SU-DHL-6 (cell line): Measurements from ENCODE around the gene AGPS.

ENCODE experiments used
- H2AFZ ChIP-seq: fragments of 200-600 bp; sonication (generic); 2 replicates; pipeline ENCODE4 v1.6.1; 2014; ENCODE audit warnings: low read depth, mild to moderate bottlenecking, moderate library complexity, mixed read lengths, antibody characterized with exemption, low read length; ENCODE audit not compliant: severe bottlenecking
- H3F3A ChIP-seq: fragments of 200-600 bp; shearing (Covaris generic); 2 replicates; pipeline ENCODE4 v1.6.0; 2016; ENCODE audit warnings: antibody characterized with exemption, mild to moderate bottlenecking; ENCODE audit not compliant: insufficient read depth
- H3K27ac ChIP-seq: fragments of 200-600 bp; sonication (generic); 2 replicates; pipeline ENCODE4 v1.5.1; 2016; ENCODE audit warnings: low read depth, mild to moderate bottlenecking, low read length, moderate library complexity, mixed read lengths
- H3K27me3 ChIP-seq: fragments of 200-600 bp; sonication (generic), shearing (Covaris generic); 2 replicates; pipeline ENCODE4 v1.6.0; 2014; ENCODE audit warnings: mild to moderate bottlenecking, low read length
- H3K36me3 ChIP-seq: fragments of 200-600 bp; sonication (generic); 2 replicates; pipeline ENCODE4 v1.6.1; 2014; ENCODE audit warnings: mild to moderate bottlenecking, low read length, mixed read lengths
- H3K4me2 ChIP-seq: fragments of 300-600, 200-600 bp; shearing (Covaris generic), sonication (generic); 2 replicates; pipeline ENCODE4 v1.6.0; 2014; ENCODE audit warnings: low read length, low read depth, mild to moderate bottlenecking; ENCODE audit not compliant: poor library complexity, severe bottlenecking
- H3K4me3 ChIP-seq: fragments of 200-600 bp; sonication (generic); 2 replicates; pipeline ENCODE4 v1.5.1; 2014; ENCODE audit warnings: antibody characterized with exemption, low read length, mild to moderate bottlenecking, mixed read lengths; ENCODE audit not compliant: insufficient read depth, poor library complexity, severe bottlenecking
- H3K79me2 ChIP-seq: fragments of 200-600 bp; sonication (generic); 2 replicates; pipeline ENCODE4 v1.6.1; 2014; ENCODE audit warnings: mild to moderate bottlenecking, low read length, moderate library complexity; ENCODE audit not compliant: insufficient read depth
- H3K9ac ChIP-seq: fragments of 200-600 bp; sonication (generic); 2 replicates; pipeline ENCODE4 v1.7.0; 2014; ENCODE audit warnings: mild to moderate bottlenecking, low read length
- H3K9me2 ChIP-seq: fragments of 200-600 bp; sonication (generic); replicated peaks from 2 replicates; pipeline ENCODE4 v1.6.1; 2014; ENCODE audit warnings: low read length; ENCODE audit not compliant: insufficient read depth
- H3K9me3 ChIP-seq: fragments of 200-600 bp; sonication (generic); 2 replicates; pipeline ENCODE4 v1.6.1; 2014; ENCODE audit warnings: low read length, mixed read lengths; ENCODE audit not compliant: insufficient read depth
- H4K20me1 ChIP-seq: fragments of 200-600 bp; sonication (generic); 2 replicates; pipeline ENCODE4 v1.6.1; 2014; ENCODE audit warnings: low read depth, mild to moderate bottlenecking, antibody characterized with exemption, low read length, moderate library complexity, mixed read lengths
- CTCF ChIP-seq: fragments of 200-600 bp; sonication (generic); IDR thresholded peaks from one replicate; pipeline ENCODE4 v1.5.1; 2017; ENCODE audit warnings: antibody characterized with exemption, mild to moderate bottlenecking, low read length, moderate library complexity; ENCODE audit not compliant: insufficient read depth, poor library complexity, severe bottlenecking
- EZH2phosphoT487 ChIP-seq: fragments of 200-600 bp; sonication (generic), shearing (Covaris generic); conservative IDR thresholded peaks from 2 replicates; pipeline ENCODE4 v1.6.1; 2018; ENCODE audit warnings: mild to moderate bottlenecking, antibody characterized with exemption, low read length, moderate library complexity, mixed read lengths

Gene AGPS

DNA sequence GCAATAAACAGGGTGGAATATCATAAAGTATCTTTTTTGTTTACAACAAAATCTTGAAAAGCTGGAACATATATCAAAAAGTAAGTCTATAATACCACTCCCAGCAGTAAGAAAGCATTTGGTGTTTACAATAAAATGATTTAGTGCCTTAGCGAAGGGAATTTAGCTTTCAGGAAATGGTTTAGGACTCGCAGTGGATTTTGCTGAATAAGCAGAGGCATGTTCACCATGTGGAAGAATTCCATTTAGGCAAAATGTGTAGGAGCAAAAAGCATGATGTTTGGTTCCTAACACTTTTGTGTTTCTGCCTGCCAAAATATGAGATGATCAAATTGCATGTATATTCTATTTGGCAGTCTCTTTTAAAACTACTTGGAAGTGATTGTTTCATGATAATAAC is 163.6 kb downstream of the AGPS start:
- H2AFZ ChIP-seq = no peak overlapping the region

DNA sequence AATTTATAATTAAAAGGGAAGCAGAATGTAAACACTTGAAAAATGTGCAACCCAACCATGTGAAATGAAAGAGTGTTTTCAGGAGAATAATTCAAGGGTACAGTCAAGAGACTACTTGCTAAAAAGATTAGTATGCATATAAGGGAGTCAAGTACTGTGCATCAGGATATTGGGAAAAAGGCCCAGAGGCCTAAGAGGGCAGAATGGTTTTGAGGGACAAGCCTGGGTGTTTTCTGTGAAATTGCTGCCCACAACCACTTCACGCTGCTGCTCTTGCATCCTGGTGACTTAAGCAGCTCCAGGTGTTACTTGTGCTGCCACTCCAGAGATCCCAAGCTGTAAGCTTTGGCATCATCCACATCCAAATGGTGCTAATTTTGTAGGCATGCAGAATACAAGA is 165.2 kb downstream of the AGPS start:
- no peak overlapping the region for H2AFZ ChIP-seq
- H3K4me3 ChIP-seq = no peak overlapping the region

More for the DNA sequence above, 163.6 kb downstream of the AGPS start:
- Histone ChIP-seq H3K79me2 (no peaks in the 10 kb centered on the region), H3K9me2 (no peaks in the 10 kb centered on the region), H3K27me3 (no peaks in the 10 kb centered on the region), H4K20me1 (no peaks in the 10 kb centered on the region), H3K27ac (no peak overlapping the region), H3K4me3 (no peak overlapping the region), H3F3A (no peaks in the 10 kb centered on the region), H3K9me3 (no peaks in the 10 kb centered on the region), H3K9ac (no peak overlapping the region), H3K4me2 (no peak overlapping the region), H3K36me3 (no peaks in the 10 kb centered on the region)
- no peak for TF ChIP-seq CTCF
- TF ChIP-seq EZH2phosphoT487 = no peak

GRCh38 chr2:177559638-177560037 is 167.1 kb downstream of the AGPS start:
- Histone ChIP-seq H3K36me3 (no peaks in the 10 kb centered on the region), H3K4me2 (no peak overlapping the region), H4K20me1 (no peaks in the 10 kb centered on the region), H3K27me3 (no peaks in the 10 kb centered on the region), H3K9me3 (no peaks in the 10 kb centered on the region), H3F3A (no peaks in the 10 kb centered on the region), H3K9ac (no peak overlapping the region), H3K4me3 (no peak overlapping the region), H3K27ac (no peak overlapping the region), H2AFZ (no peak overlapping the region), H3K79me2 (no peaks in the 10 kb centered on the region), H3K9me2 (no peaks in the 10 kb centered on the region)
- TF ChIP-seq CTCF = no peak
- no peak for TF ChIP-seq EZH2phosphoT487

More for the DNA sequence above, 165.2 kb downstream of the AGPS start:
- H3K9me3 ChIP-seq = no peaks in the 10 kb centered on the region
- no peaks in the 10 kb centered on the region for H4K20me1 ChIP-seq
- no peaks in the 10 kb centered on the region for H3K79me2 ChIP-seq
- H3K27ac ChIP-seq = no peak overlapping the region
- TF ChIP-seq CTCF = no peak
- TF ChIP-seq EZH2phosphoT487 = no peak
- no peak overlapping the region for H3K9ac ChIP-seq
- no peak overlapping the region for H3K4me2 ChIP-seq
- H3K9me2 ChIP-seq = no peaks in the 10 kb centered on the region
- no peaks in the 10 kb centered on the region for H3K27me3 ChIP-seq
- no peaks in the 10 kb centered on the region for H3F3A ChIP-seq
- H3K36me3 ChIP-seq = no peaks in the 10 kb centered on the region
